Measurements from ENCODE around the gene OR4C45. TPM values are rescaled to one million over a fixed set of nuclear protein-coding genes. Genes with fewer than 3 reads are reported as not detected.
"Not testable (repeated sequence)": the region's sequence is repeated elsewhere in the genome, so short reads cannot be mapped to it uniquely, and the experiment has no call there.

The OR4C45 gene
- total RNA-seq: not detected

DNA sequence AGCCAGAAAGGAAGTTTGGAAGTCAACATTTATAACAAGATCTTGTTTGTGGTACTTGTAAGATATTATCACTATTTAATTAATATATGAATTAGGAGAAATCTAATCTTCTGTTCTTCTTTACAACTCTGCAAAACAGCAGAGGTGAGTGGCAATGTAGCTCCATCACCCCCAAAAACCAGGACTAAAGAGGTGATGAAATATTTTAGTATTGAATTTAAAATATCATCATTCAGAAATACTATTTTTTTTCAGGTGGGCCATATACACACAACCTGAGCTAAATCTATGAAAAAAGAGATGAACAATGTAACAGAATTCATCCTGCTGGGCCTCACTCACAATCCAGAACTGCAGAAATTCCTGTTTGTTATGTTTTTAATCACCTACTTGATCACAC lies at the start of gene OR4C45:
OR4C45 (plus strand) TSS at position 301 of the 400 bp plus-strand sequence.
- H3K27me3 ChIP-seq (ENCODE audit: insufficient read depth, low read length): no peaks in the 10 kb centered on the region
- H3K4me3 ChIP-seq (ENCODE audit: low read length): no peak within 1 kb of the TSS
- H3K9me3 ChIP-seq (ENCODE audit: low read depth, low read length): no peaks in the 10 kb centered on the region
- H3K4me1 ChIP-seq (ENCODE audit: insufficient read depth, low read length): no peaks in the 10 kb centered on the region

DNA sequence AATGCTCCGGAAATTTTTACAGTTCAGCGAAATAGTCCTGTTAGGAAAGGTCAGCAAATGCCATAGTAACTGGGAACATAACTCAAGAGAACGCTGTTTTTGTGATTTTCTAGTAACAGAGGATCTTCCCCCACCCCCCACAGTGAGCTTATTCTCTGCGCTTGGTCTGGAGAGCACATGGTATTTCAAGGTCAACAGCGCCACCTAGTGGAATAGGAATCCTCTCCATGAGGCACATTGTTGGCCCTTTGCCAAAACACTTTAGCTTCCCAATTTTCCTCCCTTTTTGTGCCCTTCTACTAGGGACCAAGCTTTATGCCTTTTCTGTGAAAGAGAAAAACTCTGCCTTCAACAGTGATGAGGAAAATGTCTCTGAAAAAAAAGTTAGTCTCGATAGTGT lies 37.1 kb upstream of the OR4C45 start:
- no peak overlapping the region for H3K4me3 ChIP-seq (ENCODE audit: low read length)
- H3K27me3 ChIP-seq (ENCODE audit: insufficient read depth, low read length): no peaks in the 10 kb centered on the region
- no peaks in the 10 kb centered on the region for H3K4me1 ChIP-seq (ENCODE audit: insufficient read depth, low read length)
- H3K9me3 ChIP-seq (ENCODE audit: low read depth, low read length): no peaks in the 10 kb centered on the region

DNA sequence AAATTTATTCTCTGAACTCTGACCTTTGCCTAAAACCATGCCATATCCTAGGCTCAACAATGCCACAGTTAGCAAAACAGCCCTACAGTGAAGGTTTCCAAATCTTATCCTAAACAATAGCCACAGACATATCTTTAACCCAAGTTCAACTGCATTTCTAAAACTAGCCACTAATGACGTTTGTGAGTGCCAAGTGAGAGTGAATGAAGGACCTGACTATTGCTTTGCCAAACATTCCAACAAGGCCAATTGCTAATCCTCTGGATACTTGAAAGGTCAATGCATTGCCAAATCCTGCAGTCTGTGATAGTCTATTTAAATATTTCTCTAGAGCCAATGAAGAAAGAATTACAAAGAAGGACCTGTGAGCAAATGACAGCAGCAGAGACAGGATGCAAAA lies 2.5 kb upstream of the OR4C45 start:
- Histone ChIP-seq H3K4me3 (ENCODE audit: low read length) (no peak overlapping the region), H3K4me1 (ENCODE audit: insufficient read depth, low read length) (no peaks in the 10 kb centered on the region), H3K9me3 (ENCODE audit: low read depth, low read length) (no peaks in the 10 kb centered on the region), H3K27me3 (ENCODE audit: insufficient read depth, low read length) (no peaks in the 10 kb centered on the region)

DNA sequence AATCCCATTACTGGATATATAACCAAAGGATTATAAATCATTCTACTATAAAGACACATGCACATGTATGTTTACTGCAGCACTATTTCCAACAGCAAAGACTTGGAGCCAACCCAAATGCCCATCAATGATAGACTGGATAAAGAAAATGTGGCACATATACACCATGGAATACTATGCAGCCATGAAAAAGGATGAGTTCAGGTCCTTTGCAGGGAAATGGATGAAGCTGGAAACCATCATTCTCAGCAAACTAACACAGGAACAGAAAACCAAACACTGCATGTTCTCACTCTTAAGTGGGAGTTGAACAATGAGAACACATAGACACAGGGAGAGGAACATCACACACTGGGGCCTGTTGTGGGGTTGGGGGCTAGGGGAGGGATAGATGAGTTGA lies 3.6 kb downstream of the OR4C45 start:
- H3K4me3 ChIP-seq (ENCODE audit: low read length); H3K4me1 ChIP-seq (ENCODE audit: insufficient read depth, low read length); H3K27me3 ChIP-seq (ENCODE audit: insufficient read depth, low read length); H3K9me3 ChIP-seq (ENCODE audit: low read depth, low read length): not testable (repeated sequence)

DNA sequence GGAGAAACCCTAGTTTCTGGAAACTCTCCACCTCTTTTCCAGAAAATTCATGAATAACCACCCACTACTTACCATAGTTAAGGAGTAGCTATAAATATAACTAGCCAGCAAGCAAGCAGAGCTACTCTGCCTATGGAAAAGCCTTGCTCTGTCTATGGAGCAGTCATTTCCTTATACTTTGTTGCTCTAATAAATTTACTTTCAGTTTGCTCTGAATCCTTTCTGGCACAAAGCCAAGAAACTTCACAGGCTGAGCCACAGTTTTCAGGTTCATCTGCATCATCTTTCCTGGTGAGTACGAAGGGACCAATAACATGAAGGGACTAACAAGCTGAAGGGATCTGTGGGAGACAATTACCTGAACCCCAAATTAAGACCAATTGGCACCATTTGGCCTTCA lies 4.6 kb downstream of the OR4C45 start:
- Histone ChIP-seq H3K4me3 (ENCODE audit: low read length) (no peak overlapping the region), H3K27me3 (ENCODE audit: insufficient read depth, low read length) (no peaks in the 10 kb centered on the region), H3K4me1 (ENCODE audit: insufficient read depth, low read length) (no peaks in the 10 kb centered on the region), H3K9me3 (ENCODE audit: low read depth, low read length) (no peaks in the 10 kb centered on the region)

DNA sequence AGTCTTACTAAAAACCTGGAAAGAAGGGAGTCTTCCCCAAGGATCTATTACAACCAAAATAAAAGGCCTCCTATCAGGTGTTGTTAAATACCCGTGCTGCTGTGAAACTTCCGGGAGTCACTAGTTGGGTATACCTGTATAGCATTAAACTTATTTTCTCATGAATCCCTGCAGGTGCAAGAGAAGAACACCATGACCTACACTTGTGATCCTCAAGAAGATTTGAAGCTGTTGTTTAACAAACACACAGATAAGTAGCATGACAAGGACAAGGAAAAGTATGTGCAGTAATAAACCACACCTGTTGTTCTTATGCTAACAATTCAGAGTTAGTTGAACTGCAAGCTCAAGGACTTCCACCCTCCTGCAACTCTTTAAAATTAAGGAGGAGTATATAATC lies 12.0 kb downstream of the OR4C45 start:
- no peaks in the 10 kb centered on the region for H3K4me1 ChIP-seq (ENCODE audit: insufficient read depth, low read length)
- H3K9me3 ChIP-seq (ENCODE audit: low read depth, low read length): no peaks in the 10 kb centered on the region
- no peaks in the 10 kb centered on the region for H3K27me3 ChIP-seq (ENCODE audit: insufficient read depth, low read length)
- H3K4me3 ChIP-seq (ENCODE audit: low read length): no peak overlapping the region

DNA sequence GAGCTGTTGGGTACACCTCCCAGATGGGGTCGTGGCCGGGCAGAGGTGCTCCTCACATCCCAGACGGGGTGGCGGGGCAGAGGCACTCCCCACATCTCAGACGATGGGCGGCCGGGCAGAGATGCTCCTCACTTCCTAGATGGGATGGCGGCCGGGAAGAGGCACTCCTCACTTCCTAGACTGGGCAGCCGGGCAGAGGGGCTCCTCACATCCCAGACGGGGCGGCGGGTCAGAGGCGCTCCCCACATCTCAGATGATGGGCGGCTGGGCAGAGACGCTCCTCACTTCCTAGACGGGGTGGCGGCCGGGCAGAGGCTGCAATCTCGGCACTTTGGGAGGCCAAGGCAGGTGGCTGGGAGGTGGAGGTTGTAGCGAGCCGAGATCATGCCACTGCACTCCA lies 30.4 kb downstream of the OR4C45 start:
- not testable (repeated sequence) for H3K9me3 ChIP-seq (ENCODE audit: low read depth, low read length); H3K4me3 ChIP-seq (ENCODE audit: low read length); H3K4me1 ChIP-seq (ENCODE audit: insufficient read depth, low read length); H3K27me3 ChIP-seq (ENCODE audit: insufficient read depth, low read length)

DNA sequence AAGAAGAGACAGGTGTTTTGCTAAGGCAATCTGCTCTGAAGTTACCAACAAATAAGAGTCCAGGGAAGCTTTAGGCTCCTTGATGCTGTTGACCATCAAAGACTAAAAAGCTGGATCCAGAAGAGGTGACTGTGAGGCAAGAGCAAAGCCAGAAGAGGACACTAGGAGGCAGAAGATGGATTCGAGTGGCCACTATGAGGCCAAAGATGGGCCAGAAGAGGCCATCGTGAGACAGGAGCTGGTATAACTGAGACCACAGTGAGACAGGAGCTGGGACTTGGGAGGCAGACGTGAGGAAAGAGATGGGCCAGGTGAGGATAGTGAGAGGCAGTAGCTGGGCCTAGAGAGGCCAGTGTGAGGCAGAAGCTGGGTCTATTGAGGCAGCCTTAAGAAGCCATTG lies 37.7 kb downstream of the OR4C45 start:
- Histone ChIP-seq H3K27me3 (ENCODE audit: insufficient read depth, low read length) (no peaks in the 10 kb centered on the region), H3K4me1 (ENCODE audit: insufficient read depth, low read length) (no peaks in the 10 kb centered on the region), H3K9me3 (ENCODE audit: low read depth, low read length) (no peaks in the 10 kb centered on the region), H3K4me3 (ENCODE audit: low read length) (no peak overlapping the region)

DNA sequence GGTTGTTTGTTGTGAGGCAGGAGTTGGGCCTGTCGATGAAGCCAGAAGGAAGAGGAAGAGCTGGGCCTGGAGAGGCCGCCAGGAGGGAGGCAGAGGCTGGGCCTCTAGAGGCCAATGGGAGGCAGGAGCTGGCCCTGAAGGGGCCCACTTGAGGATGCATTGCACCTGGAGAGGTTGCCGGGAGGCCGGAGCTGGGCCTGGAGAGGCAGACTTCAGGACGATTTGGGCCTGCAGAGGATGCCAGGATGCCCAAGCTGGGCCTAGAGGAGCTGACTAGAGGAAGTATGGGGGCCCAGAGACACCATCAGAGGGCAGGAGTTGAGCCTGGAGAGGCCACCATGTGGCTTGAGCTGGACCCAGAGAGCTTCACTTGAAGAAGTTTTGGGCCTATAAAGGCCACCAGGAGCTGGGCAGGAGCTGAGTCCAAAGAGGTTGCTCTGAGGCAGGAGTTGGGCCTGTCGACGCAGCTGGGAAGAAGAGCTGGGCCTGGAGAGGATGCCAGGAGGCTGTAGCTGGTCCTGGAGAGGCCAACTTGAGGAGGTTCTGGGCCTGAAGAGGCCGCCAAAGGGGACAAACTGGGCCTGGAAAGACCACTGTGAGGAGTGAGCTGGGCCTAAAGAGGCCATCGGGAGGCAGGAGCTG lies 39.0 kb downstream of the OR4C45 start:
- Histone ChIP-seq H3K27me3 (ENCODE audit: insufficient read depth, low read length) (no peaks in the 10 kb centered on the region), H3K4me1 (ENCODE audit: insufficient read depth, low read length) (no peaks in the 10 kb centered on the region), H3K4me3 (ENCODE audit: low read length) (no peak overlapping the region), H3K9me3 (ENCODE audit: low read depth, low read length) (no peaks in the 10 kb centered on the region)

DNA sequence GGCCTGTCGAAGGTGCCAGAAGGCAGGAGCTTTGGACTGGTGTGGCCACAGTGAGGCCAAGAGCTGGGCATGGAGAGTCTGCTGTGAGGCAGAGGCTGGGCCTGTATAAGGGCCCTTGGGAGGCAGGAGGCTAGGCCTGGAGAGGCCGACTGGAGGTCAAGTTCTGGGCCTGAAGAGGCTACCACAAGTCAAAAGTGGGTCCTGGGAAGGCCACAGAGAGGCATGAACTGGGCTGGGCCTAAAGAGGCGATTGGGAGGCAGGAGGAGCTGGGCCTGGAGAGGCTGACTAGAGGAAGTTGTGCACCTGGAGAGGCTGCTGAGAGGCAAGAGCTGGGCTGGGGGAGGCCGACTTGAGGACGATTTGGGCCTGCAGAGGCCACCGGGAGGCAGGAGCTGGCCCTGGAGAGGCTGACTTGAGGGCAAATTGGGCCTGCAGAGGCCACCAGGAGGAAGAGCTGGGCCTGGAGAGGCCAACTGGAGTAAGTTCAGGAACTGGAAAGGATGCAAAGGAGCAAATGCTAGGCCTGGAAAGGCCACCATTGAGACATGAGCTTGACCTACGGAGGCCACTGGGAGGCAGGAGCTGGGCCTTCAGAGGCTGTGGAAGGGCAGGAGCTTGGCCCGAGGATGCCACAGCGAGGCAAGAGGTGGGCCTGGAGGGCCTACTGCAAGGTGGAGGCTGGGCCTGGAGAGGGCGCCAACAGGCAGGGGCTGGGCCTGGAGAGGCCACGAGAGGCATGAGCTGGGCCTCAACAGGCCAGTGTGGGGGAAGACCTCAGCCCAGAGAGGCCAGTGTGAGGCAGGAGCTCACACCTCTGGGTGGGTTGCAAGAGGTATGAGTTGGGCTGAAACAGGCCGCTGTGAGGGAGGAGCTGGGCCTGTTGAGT lies 39.8 kb downstream of the OR4C45 start:
- no peak overlapping the region for H3K4me3 ChIP-seq (ENCODE audit: low read length)
- no peaks in the 10 kb centered on the region for H3K4me1 ChIP-seq (ENCODE audit: insufficient read depth, low read length)
- H3K9me3 ChIP-seq (ENCODE audit: low read depth, low read length): no peaks in the 10 kb centered on the region
- no peaks in the 10 kb centered on the region for H3K27me3 ChIP-seq (ENCODE audit: insufficient read depth, low read length)

DNA sequence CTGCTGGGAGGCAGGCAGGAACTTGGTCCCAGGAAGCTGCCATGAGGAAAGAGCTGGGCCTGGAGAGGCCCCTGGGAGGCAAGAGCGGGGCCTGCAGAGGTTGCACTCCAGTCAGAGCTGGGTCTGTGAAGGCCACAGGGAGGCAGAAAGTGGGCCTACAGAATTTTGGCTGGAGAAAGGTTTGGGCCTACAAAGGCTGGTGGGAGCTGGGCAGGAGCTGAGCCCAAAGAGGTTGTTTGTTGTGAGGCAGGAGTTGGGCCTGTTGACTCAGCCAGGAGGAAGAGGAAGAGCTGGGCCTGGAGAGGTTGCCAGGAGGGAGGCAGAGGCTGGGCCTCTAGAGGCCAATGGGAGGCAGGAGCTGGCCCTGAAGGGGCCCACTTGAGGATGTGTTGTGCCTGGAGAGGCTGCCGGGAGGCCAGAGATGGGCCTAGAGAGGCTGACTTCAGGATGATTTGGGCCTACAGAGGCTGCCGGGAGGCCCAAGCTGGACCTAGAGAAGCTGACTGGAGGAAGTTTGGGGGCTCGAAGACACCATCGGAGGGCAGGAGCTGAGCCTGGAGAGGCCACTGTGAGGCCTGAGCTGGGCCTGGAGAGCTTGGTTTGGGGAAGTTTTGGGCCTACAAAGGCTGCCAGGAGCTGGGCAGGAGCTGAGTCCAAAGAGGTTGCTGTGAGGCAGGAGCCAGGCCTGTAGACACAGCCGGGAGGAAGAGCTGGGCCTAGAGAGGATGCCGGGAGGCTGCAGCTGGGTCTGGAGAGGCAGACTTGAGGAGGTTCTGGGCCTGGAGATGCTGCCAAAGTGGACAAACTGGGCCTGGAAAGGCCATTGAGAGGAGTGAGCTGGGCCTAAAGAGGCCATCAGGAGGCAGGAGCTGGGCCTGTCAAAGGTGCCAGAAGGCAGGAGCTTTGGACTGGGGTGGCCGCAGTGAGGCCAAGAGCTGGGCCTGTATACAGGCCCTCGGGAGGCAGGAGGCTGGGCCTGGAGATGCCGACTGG lies 40.7 kb downstream of the OR4C45 start:
- Histone ChIP-seq H3K4me1 (ENCODE audit: insufficient read depth, low read length) (no peaks in the 10 kb centered on the region), H3K4me3 (ENCODE audit: low read length) (no peak overlapping the region), H3K27me3 (ENCODE audit: insufficient read depth, low read length) (no peaks in the 10 kb centered on the region), H3K9me3 (ENCODE audit: low read depth, low read length) (no peaks in the 10 kb centered on the region)

DNA sequence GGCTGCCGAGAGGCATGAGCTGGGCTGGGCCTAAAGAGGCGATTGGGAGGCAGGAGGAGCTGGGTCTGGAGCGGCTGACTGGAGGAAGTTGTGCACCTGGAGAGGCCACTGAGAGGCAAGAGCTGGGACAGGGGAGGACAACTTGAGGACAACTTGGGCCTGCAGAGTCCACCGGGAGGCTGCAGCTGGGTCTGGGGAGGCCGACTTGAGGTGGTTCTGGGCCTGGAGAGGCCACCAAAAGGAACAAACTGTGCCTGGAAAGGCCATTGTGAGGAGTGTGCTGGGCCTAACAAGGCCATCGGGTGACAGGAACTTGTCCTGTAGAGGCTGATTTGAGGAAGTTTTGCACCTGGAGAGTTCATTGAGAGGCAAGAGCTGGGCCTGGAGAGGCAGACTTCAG lies 41.5 kb downstream of the OR4C45 start:
- no peak overlapping the region for H3K4me3 ChIP-seq (ENCODE audit: low read length)
- no peaks in the 10 kb centered on the region for H3K9me3 ChIP-seq (ENCODE audit: low read depth, low read length)
- no peaks in the 10 kb centered on the region for H3K4me1 ChIP-seq (ENCODE audit: insufficient read depth, low read length)
- H3K27me3 ChIP-seq (ENCODE audit: insufficient read depth, low read length): no peaks in the 10 kb centered on the region

DNA sequence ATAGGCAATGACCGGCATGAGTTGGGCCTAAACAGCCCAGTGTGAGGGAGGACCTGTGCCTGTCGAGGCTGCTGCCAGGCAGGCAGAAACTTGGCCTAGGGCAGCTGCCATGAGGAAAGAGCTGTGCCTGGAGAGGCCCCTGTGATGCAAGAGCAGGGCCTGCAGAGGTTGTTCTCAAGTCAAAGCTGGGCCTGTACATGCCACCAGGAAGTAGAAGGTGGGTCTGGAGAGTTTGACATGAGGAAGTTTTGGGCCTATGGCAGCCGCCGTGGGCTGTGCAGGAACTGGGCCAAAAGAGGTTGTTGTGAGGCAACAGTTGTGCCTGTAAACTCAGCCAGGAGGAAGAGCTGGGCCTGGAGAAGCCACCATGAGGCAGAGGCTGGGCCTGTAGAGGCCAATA lies 43.2 kb downstream of the OR4C45 start:
- no peaks in the 10 kb centered on the region for H3K9me3 ChIP-seq (ENCODE audit: low read depth, low read length)
- no peaks in the 10 kb centered on the region for H3K4me1 ChIP-seq (ENCODE audit: insufficient read depth, low read length)
- H3K27me3 ChIP-seq (ENCODE audit: insufficient read depth, low read length): no peaks in the 10 kb centered on the region
- no peak overlapping the region for H3K4me3 ChIP-seq (ENCODE audit: low read length)

DNA sequence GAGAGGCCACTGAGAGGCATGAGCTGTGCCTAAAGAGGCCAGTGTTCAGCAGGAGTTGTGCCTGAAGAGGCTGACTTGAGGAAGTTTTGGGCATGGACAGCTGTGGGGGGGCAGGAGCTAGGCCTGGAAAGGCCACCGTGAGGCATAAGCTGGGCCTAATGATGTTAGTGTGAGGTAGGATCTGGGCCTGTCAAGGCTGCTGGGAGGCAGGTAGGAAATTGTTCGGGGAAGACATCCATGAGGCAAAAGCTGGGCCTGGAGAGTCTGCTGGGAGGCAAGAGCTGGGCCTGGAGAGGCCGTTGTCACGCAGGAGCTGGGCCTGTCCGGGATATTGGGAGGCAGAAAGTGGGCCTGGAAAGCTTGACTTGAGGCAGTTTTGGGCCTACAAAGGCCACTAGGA lies 44.9 kb downstream of the OR4C45 start:
- no peak overlapping the region for H3K4me3 ChIP-seq (ENCODE audit: low read length)
- no peaks in the 10 kb centered on the region for H3K27me3 ChIP-seq (ENCODE audit: insufficient read depth, low read length)
- no peaks in the 10 kb centered on the region for H3K9me3 ChIP-seq (ENCODE audit: low read depth, low read length)
- H3K4me1 ChIP-seq (ENCODE audit: insufficient read depth, low read length): no peaks in the 10 kb centered on the region

DNA sequence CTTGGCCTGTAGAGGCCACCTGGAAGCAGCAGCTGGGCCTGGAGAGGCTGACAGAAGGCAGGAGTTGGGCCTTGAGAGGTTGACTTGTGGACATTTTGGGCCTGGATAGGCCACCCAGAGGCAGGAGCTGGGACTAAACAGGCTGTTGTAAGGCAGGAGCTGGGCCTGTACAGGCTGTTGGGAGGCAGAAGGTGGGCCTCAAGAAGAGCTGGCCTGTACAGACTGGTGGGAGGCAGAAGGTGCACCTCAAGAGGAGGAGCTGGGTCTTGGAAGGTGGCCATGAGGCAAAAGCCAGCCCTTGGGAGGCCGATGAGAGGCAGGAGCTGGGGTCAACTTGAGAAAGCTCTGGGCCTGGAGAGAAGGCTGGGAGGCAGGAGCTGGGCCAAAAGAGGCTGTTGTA lies 45.3 kb downstream of the OR4C45 start:
- no peaks in the 10 kb centered on the region for H3K9me3 ChIP-seq (ENCODE audit: low read depth, low read length)

More for the DNA sequence above, 45.3 kb downstream of the OR4C45 start:
- no peak overlapping the region for H3K4me3 ChIP-seq (ENCODE audit: low read length)
- no peaks in the 10 kb centered on the region for H3K4me1 ChIP-seq (ENCODE audit: insufficient read depth, low read length)
- H3K27me3 ChIP-seq (ENCODE audit: insufficient read depth, low read length): no peaks in the 10 kb centered on the region

Data from mononuclear cell (primary cell).